MM.1S (cell line): Measurements from ENCODE around the gene GUCY1B1.

Source experiments
- EZH2 ChIP-seq: fragments of 300-600 bp; sonication (generic); optimal IDR thresholded peaks from 2 replicates; pipeline ENCODE3; 2017; ENCODE audit warnings: low read depth, mild to moderate bottlenecking, antibody characterized with exemption, low read length, mixed read lengths
- EZH2phosphoT487 ChIP-seq: fragments of 300-600 bp; sonication (generic); IDR thresholded peaks from 2 replicates; pipeline ENCODE4 v1.6.1; 2018; ENCODE audit warnings: antibody characterized with exemption, low read length
- TF ChIP-seq, protein P1 (sequence below): fragments of 300-600 bp; sonication (generic); IDR thresholded peaks from 2 replicates; pipeline ENCODE4 v1.5.1; 2016; ENCODE audit warnings: antibody characterized with exemption, low read length, mixed read lengths

DNA sequence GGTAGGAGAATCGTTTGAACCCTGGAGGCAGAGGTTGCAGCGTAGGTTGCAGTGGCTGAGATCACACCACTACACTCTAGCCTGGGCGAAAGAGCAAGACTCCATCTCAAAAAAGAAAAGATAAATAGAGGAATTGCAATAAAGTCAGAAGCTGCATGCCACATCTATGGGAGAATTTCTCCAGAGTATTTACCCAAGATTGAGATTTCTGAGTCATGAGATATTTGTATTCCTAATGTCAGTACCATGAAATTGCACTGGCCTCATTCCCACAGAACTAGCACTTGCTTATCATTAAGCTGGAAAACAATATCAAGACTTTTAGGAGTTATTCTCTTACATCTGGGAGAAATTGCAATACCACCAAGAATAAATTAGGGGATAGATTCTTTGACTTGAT lies 69.8 kb downstream of the GUCY1B1 start:
- no peak for TF ChIP-seq EZH2
- TF ChIP-seq, protein P1, sequence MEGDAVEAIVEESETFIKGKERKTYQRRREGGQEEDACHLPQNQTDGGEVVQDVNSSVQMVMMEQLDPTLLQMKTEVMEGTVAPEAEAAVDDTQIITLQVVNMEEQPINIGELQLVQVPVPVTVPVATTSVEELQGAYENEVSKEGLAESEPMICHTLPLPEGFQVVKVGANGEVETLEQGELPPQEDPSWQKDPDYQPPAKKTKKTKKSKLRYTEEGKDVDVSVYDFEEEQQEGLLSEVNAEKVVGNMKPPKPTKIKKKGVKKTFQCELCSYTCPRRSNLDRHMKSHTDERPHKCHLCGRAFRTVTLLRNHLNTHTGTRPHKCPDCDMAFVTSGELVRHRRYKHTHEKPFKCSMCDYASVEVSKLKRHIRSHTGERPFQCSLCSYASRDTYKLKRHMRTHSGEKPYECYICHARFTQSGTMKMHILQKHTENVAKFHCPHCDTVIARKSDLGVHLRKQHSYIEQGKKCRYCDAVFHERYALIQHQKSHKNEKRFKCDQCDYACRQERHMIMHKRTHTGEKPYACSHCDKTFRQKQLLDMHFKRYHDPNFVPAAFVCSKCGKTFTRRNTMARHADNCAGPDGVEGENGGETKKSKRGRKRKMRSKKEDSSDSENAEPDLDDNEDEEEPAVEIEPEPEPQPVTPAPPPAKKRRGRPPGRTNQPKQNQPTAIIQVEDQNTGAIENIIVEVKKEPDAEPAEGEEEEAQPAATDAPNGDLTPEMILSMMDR: no peak
- TF ChIP-seq EZH2phosphoT487: no peak
